ENCODE results near the gene BTLA.

DNA sequence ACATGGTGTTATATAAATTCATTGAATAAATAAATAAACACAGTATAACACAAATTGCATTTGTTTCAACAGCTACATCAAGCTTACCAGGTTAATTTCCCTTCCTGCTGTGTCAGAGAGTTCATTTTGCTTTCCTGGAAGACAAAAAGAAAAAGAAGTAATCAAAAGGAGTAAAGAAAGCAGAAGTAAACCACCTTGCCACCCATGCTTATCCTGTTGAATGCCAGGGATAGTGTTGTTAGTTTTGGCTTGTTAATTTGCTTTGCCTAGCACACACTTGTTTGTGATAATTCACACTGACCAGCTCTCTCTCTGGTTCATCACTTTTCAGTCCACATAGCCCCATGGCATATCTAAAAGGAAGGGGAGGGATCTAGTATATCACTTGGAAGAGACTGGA lies 29.6 kb downstream of the BTLA start:
- TF ChIP-seq, protein P1, sequence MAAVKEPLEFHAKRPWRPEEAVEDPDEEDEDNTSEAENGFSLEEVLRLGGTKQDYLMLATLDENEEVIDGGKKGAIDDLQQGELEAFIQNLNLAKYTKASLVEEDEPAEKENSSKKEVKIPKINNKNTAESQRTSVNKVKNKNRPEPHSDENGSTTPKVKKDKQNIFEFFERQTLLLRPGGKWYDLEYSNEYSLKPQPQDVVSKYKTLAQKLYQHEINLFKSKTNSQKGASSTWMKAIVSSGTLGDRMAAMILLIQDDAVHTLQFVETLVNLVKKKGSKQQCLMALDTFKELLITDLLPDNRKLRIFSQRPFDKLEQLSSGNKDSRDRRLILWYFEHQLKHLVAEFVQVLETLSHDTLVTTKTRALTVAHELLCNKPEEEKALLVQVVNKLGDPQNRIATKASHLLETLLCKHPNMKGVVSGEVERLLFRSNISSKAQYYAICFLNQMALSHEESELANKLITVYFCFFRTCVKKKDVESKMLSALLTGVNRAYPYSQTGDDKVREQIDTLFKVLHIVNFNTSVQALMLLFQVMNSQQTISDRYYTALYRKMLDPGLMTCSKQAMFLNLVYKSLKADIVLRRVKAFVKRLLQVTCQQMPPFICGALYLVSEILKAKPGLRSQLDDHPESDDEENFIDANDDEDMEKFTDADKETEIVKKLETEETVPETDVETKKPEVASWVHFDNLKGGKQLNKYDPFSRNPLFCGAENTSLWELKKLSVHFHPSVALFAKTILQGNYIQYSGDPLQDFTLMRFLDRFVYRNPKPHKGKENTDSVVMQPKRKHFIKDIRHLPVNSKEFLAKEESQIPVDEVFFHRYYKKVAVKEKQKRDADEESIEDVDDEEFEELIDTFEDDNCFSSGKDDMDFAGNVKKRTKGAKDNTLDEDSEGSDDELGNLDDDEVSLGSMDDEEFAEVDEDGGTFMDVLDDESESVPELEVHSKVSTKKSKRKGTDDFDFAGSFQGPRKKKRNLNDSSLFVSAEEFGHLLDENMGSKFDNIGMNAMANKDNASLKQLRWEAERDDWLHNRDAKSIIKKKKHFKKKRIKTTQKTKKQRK (IDR thresholded peaks at IDR 0.05; ENCODE audit: low read depth, low read length), result no peak
- TF ChIP-seq RAD21 (IDR thresholded peaks at IDR 0.05; ENCODE audit: insufficient read depth, low read depth, low read length) (no peak), POLR2A (IDR thresholded peaks at IDR 0.05; ENCODE audit: low read depth, low read length) (no peak), FOS (IDR thresholded peaks at IDR 0.05; ENCODE audit: borderline replicate concordance, extremely low read depth, insufficient read length) (no peak), CTCF (IDR thresholded peaks at IDR 0.05 in 2 of 3, conservative IDR thresholded peaks at IDR 0.05 in 1 of 3; ENCODE audit: control insufficient read depth in 2 of 3, extremely low read depth in 1 of 3, insufficient read depth in 1 of 3, low read depth in 3 of 3, low read length in 3 of 3) (no peak), SUZ12 (IDR thresholded peaks at IDR 0.05; ENCODE audit: unreplicated experiment) (no peak), YY1 (IDR thresholded peaks at IDR 0.05; ENCODE audit: low read depth, low read length) (no peak), MYC (IDR thresholded peaks at IDR 0.05; ENCODE audit: insufficient read depth, insufficient read length, insufficient replicate concordance, low read length, severe bottlenecking) (no peak)
- TF ChIP-seq, protein P2, sequence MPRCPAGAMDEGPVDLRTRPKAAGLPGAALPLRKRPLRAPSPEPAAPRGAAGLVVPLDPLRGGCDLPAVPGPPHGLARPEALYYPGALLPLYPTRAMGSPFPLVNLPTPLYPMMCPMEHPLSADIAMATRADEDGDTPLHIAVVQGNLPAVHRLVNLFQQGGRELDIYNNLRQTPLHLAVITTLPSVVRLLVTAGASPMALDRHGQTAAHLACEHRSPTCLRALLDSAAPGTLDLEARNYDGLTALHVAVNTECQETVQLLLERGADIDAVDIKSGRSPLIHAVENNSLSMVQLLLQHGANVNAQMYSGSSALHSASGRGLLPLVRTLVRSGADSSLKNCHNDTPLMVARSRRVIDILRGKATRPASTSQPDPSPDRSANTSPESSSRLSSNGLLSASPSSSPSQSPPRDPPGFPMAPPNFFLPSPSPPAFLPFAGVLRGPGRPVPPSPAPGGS (IDR thresholded peaks at IDR 0.05; ENCODE audit: borderline replicate concordance, insufficient read depth, low read depth, low read length, poor library complexity, severe bottlenecking), result no peak
